H1 (cell line): ENCODE measurements around the gene SURF1. TPM values are rescaled to one million over a fixed set of nuclear protein-coding genes. Genes with fewer than 3 reads are reported as not detected.

Experiments used
- CTCF ChIA-PET: fragments of 300-600 bp; sonication (Branson Sonifier 250); formaldehyde crosslinking; loops from one replicate; lab custom pipeline; 2021; ENCODE audit not compliant: partially characterized antibody; lab: Charles Lee
- POLR2A ChIA-PET: fragments of 300-600 bp; sonication (Branson Sonifier 250); formaldehyde crosslinking; loops from one replicate; lab custom pipeline; 2021; ENCODE audit warnings: inconsistent platforms; ENCODE audit not compliant: partially characterized antibody; lab: Charles Lee
- DNase-seq, 2 experiments: peaks; one replicate each; pipeline versions ENCODE4 v3.0.0 to v3.0.0-alpha.2; 2010 to 2022; ENCODE audit warnings: low spot score in 2 of 2, low read depth in 1 of 2, mixed read lengths in 1 of 2
- FAIRE-seq: peaks from 2 replicates; lab custom pipeline; 2011; peaks lifted over from hg19 to GRCh38; lab: Jason Lieb, UNC
- H2AFZ ChIP-seq: 2 replicates; pipeline ENCODE4 v1.8.1; 2012; ENCODE audit warnings: low read length, inconsistent platforms
- H2AK5ac ChIP-seq: 2 replicates; pipeline ENCODE4 v1.6.1; 2013; ENCODE audit warnings: low read depth, low read length
- H2BK120ac ChIP-seq: replicated peaks from 2 replicates; pipeline ENCODE3; 2013; ENCODE audit warnings: low read depth, low read length, inconsistent platforms
- H2BK12ac ChIP-seq: 2 replicates; pipeline ENCODE4 v1.6.1; 2013; ENCODE audit warnings: low read depth, low read length
- H2BK15ac ChIP-seq: 2 replicates; pipeline ENCODE4 v1.6.1; 2013; ENCODE audit warnings: low read length
- H2BK20ac ChIP-seq: 2 replicates; pipeline ENCODE4 v1.6.1; 2013; ENCODE audit warnings: low read length
- H2BK5ac ChIP-seq: 2 replicates; pipeline ENCODE4 v1.6.1; 2013; ENCODE audit warnings: low read depth, low read length
- H3K14ac ChIP-seq: 2 replicates; pipeline ENCODE4 v1.6.1; 2013; ENCODE audit warnings: inconsistent platforms; ENCODE audit not compliant: insufficient read length
- H3K18ac ChIP-seq: 2 replicates; pipeline ENCODE4 v1.6.1; 2013; ENCODE audit warnings: low read length; ENCODE audit errors: extremely low read depth
- H3K23ac ChIP-seq: 2 replicates; pipeline ENCODE4 v1.6.1; 2013; ENCODE audit warnings: inconsistent platforms; ENCODE audit not compliant: insufficient read length
- H3K23me2 ChIP-seq: 2 replicates; pipeline ENCODE4 v1.6.1; 2013; ENCODE audit warnings: low read depth, low read length
- H3K27ac ChIP-seq: 2 replicates; pipeline ENCODE4 v1.6.1; 2011; ENCODE audit warnings: low read depth, low read length, inconsistent platforms
- H3K27me3 ChIP-seq, 4 experiments: replicated peaks in 1 of 4; 1 replicate in 1 of 4; 2 replicates in 3 of 4; pipeline versions ENCODE4 v1.6.1 to v1.8.1; 2011 to 2013; ENCODE audit warnings: low read length in 3 of 4, mild to moderate bottlenecking in 3 of 4, inconsistent platforms in 2 of 4, mixed read lengths in 2 of 4, moderate library complexity in 1 of 4; ENCODE audit not compliant: control insufficient read depth in 3 of 4, insufficient read depth in 3 of 4; ENCODE audit errors: extremely low read depth in 1 of 4
- H3K36me3 ChIP-seq, 4 experiments: 2 replicates each; pipeline versions ENCODE4 v1.6.1 to v1.8.1; 2011 to 2013; ENCODE audit warnings: mild to moderate bottlenecking in 4 of 4, low read length in 3 of 4, moderate library complexity in 2 of 4, control low read depth in 1 of 4, inconsistent platforms in 1 of 4; ENCODE audit not compliant: insufficient read depth in 4 of 4, control insufficient read depth in 2 of 4
- H3K4ac ChIP-seq: replicated peaks from 2 replicates; pipeline ENCODE3; 2013; ENCODE audit warnings: low read length, low read depth, mixed read lengths, inconsistent platforms; ENCODE audit not compliant: insufficient read length
- H3K4me1 ChIP-seq, 4 experiments: replicated peaks in 1 of 4; 1 replicate in 1 of 4; 2 replicates in 3 of 4; pipeline versions ENCODE4 v1.6.1 to v1.8.1; 2011 to 2013; ENCODE audit warnings: low read length in 3 of 4, inconsistent platforms in 2 of 4, mixed read lengths in 1 of 4; ENCODE audit not compliant: insufficient read depth in 4 of 4, control insufficient read depth in 3 of 4
- H3K4me2 ChIP-seq, 2 experiments: 2 replicates each; pipeline versions ENCODE4 v1.6.1 to v1.8.1; 2011 to 2013; ENCODE audit warnings: low read depth in 2 of 2, low read length in 2 of 2, control low read depth in 1 of 2, inconsistent platforms in 1 of 2, mild to moderate bottlenecking in 1 of 2; ENCODE audit not compliant: insufficient read depth in 1 of 2
- H3K4me3 ChIP-seq, 4 experiments: fragments of 200-600, 300-600 bp in 1 of 4; sonication (generic), shearing (Covaris generic), sonication (Bioruptor Twin) in 1 of 4; 2 replicates each; pipeline versions ENCODE4 v1.5.1 to v1.8.1; 2011 to 2016; ENCODE audit warnings: low read length in 4 of 4, low read depth in 3 of 4, control low read depth in 2 of 4, inconsistent platforms in 2 of 4, mild to moderate bottlenecking in 2 of 4, mixed read lengths in 1 of 4, moderate library complexity in 1 of 4; ENCODE audit not compliant: insufficient read depth in 2 of 4; ENCODE audit errors: extremely low read depth in 1 of 4
- H3K56ac ChIP-seq: replicated peaks from 2 replicates; pipeline ENCODE3; 2013; ENCODE audit warnings: low read depth, mild to moderate bottlenecking, mixed read lengths, low read length, inconsistent platforms; ENCODE audit not compliant: insufficient read length
- H3K79me1 ChIP-seq: 2 replicates; pipeline ENCODE4 v1.6.1; 2013; ENCODE audit warnings: low read depth, low read length, control low read depth
- H3K79me2 ChIP-seq, 2 experiments: 2 replicates each; pipeline versions ENCODE4 v1.6.1 to v1.8.1; 2012 to 2013; ENCODE audit warnings: low read length in 2 of 2, mild to moderate bottlenecking in 2 of 2, inconsistent platforms in 1 of 2; ENCODE audit not compliant: insufficient read depth in 2 of 2, control insufficient read depth in 1 of 2
- H3K9ac ChIP-seq, 4 experiments: replicated peaks in 1 of 4; 1 replicate in 1 of 4; 2 replicates in 3 of 4; pipeline versions ENCODE4 v1.6.1 to v1.8.1; 2011 to 2013; ENCODE audit warnings: low read depth in 3 of 4, low read length in 3 of 4, control low read depth in 2 of 4, mild to moderate bottlenecking in 2 of 4, moderate library complexity in 2 of 4, inconsistent platforms in 1 of 4; ENCODE audit errors: extremely low read depth in 1 of 4
- H3K9me3 ChIP-seq, 2 experiments: 2 replicates each; pipeline versions ENCODE4 v1.6.1 to v1.8.1; 2012 to 2013; ENCODE audit warnings: mild to moderate bottlenecking in 2 of 2, moderate library complexity in 2 of 2, control low read depth in 1 of 2, inconsistent platforms in 1 of 2, low read depth in 1 of 2, low read length in 1 of 2, mixed read lengths in 1 of 2; ENCODE audit not compliant: insufficient read depth in 2 of 2
- H4K20me1 ChIP-seq, 2 experiments: replicated peaks in 1 of 2; 2 replicates each; pipeline versions ENCODE3 to v1.8.1; 2011 to 2013; ENCODE audit warnings: inconsistent platforms in 2 of 2, low read length in 2 of 2, mild to moderate bottlenecking in 1 of 2; ENCODE audit not compliant: insufficient read depth in 2 of 2, control insufficient read depth in 1 of 2
- H4K5ac ChIP-seq: 2 replicates; pipeline ENCODE4 v1.6.1; 2013; ENCODE audit warnings: low read length, low read depth, mixed read lengths, inconsistent platforms; ENCODE audit not compliant: insufficient read length
- H4K8ac ChIP-seq: 2 replicates; pipeline ENCODE4 v1.8.0; 2013; ENCODE audit warnings: mild to moderate bottlenecking, moderate library complexity, low read length, inconsistent platforms; ENCODE audit not compliant: insufficient read depth; ENCODE audit errors: extremely low read depth
- H4K91ac ChIP-seq: replicated peaks from 2 replicates; pipeline ENCODE3; 2013; ENCODE audit warnings: low read length, mixed read lengths, inconsistent platforms; ENCODE audit not compliant: insufficient read length
- RFX5 ChIP-seq: IDR thresholded peaks from 2 replicates; pipeline ENCODE4 v1.6.1; 2011; ENCODE audit warnings: low read depth, low read length, improper control_type of control experiment, borderline replicate concordance
- WGBS, 2 experiments: shearing (Covaris generic) in 1 of 2; methylation state at CpG; one replicate each; pipeline versions ENCODE4 v1.1.6 to v1.1.7; 2013 to 2015; ENCODE audit warnings: low lambda C conversion rate in 2 of 2, mixed read lengths in 2 of 2, inconsistent platforms in 1 of 2, low coverage in 1 of 2, missing lambda C conversion rate in 1 of 2; ENCODE audit not compliant: insufficient replicate concordance in 2 of 2, insufficient coverage in 1 of 2, insufficient read length in 1 of 2; ENCODE audit errors: extremely low coverage in 1 of 2, missing lambda C conversion rate in 1 of 2; 5-methylcytosine and 5-hydroxymethylcytosine counted together
- polyA plus RNA-seq, 7 experiments: library from polyadenylated mRNA; depleted of rRNA in 3 of 7; stranded (reverse) in 5 of 7; unstranded in 2 of 7; fragments of >200 nt in 5 of 7; fragments of 200-250 nt in 2 of 7; gene quantifications; 1 replicate in 5 of 7; 2 replicates in 1 of 7; 4 replicates in 1 of 7; pipeline versions ENCODE4 v1.2.1 to v1.2.3, GENCODE V29; 2011 to 2013; ENCODE audit warnings: missing spikeins in 2 of 7, mixed read lengths in 2 of 7
- total RNA-seq: library from RNA; stranded (reverse); fragmentation: NEBNext Ultra II Directional; extraction: Animal tissue kit (Norgen Biotek cat#: 25700); gene quantifications from 2 replicates; pipeline ENCODE4 v1.2.1, GENCODE V29; 2021
- TF ChIP-seq, protein P1 (sequence below), 3 experiments: IDR thresholded peaks; 1 replicate in 2 of 3; 2 replicates in 1 of 3; pipeline versions ENCODE4 v1.5.1 to v1.6.1; 2011; ENCODE audit warnings: low read length in 3 of 3, mild to moderate bottlenecking in 3 of 3, inconsistent platforms in 2 of 3, low read depth in 1 of 3, moderate library complexity in 1 of 3; ENCODE audit not compliant: insufficient read depth in 1 of 3; ENCODE audit errors: control extremely low read depth in 1 of 3

SURF1 gene
- total and polyA plus RNA-seq, 2 of the 8 experiments (the other 6 are each of a cell fraction or from before 2014, with no cell fraction given): 43.1 to 44.7 TPM

DNA sequence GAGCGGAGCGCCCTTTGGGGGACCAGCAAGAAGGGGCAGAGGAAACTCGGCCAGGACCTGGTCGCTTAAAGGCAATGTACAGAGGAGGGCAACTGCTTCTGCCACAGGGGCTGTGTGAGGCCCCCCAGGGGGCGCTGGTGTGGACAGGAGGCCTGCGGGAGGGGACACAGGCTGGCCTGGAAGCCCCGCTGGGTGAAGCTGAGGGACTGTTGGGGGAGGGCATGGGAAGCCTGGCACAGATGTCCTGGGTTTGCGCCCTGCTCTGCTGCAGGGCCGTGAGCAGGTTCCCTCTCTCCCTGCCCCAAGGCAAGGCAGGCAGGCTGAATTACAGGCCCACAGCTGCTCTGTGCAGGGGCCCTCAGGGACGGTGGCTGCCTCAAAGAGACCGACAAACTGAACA lies 13.7 kb downstream of the SURF1 start:
- H2BK20ac ChIP-seq: no peak overlapping the region
- no peak overlapping the region for H3K23ac ChIP-seq
- H3K9me3 ChIP-seq: no peaks in the 10 kb centered on the region
- H3K27me3 ChIP-seq: no peaks in the 10 kb centered on the region
- CTCF ChIA-PET: interaction anchor here (0.7 to 5.5 kb wide), 29 partner anchors 8 to 450 kb away, joined by 3 to 45 read pairs (median 5); partner anchors contain the start of gene SURF1
- no peak overlapping the region for H3K9ac ChIP-seq
- no peak overlapping the region for H4K91ac ChIP-seq
- H3K79me1 ChIP-seq: peaks cover 17% of the 10 kb centered on the region
- H2BK12ac ChIP-seq: no peak overlapping the region
- DNase-seq (peak in 1 of 2 experiments; percentile 56), FAIRE-seq (no peak)
- H2BK5ac ChIP-seq: 0 out of 2 replicates have a peak overlapping the region, but pooled peaks have one; percentile 18
- no peak overlapping the region for H3K4ac ChIP-seq
- no peak overlapping the region for H3K14ac ChIP-seq
- peaks cover 0 to 7% (median 5%) of the 10 kb centered on the region in 4 experiments; a peak in 5 of 7 replicates for H3K4me1 ChIP-seq
- peaks cover 4% of the 10 kb centered on the region; the same call in 1 of the 2 replicates for H3K23me2 ChIP-seq
- H3K4me2 ChIP-seq: no peak overlapping the region
- H2BK15ac ChIP-seq: no peak overlapping the region
- H3K4me3 ChIP-seq: no peak overlapping the region
- no peak overlapping the region for H2AK5ac ChIP-seq
- H3K79me2 ChIP-seq: peaks cover 4 to 21% of the 10 kb centered on the region in 2 experiments; a peak in 3 of 4 replicates
- no peak overlapping the region for H3K56ac ChIP-seq
- H4K5ac ChIP-seq: no peak overlapping the region
- H2BK120ac ChIP-seq: no peak overlapping the region
- no peak for TF ChIP-seq RFX5
- TF ChIP-seq, protein P1, sequence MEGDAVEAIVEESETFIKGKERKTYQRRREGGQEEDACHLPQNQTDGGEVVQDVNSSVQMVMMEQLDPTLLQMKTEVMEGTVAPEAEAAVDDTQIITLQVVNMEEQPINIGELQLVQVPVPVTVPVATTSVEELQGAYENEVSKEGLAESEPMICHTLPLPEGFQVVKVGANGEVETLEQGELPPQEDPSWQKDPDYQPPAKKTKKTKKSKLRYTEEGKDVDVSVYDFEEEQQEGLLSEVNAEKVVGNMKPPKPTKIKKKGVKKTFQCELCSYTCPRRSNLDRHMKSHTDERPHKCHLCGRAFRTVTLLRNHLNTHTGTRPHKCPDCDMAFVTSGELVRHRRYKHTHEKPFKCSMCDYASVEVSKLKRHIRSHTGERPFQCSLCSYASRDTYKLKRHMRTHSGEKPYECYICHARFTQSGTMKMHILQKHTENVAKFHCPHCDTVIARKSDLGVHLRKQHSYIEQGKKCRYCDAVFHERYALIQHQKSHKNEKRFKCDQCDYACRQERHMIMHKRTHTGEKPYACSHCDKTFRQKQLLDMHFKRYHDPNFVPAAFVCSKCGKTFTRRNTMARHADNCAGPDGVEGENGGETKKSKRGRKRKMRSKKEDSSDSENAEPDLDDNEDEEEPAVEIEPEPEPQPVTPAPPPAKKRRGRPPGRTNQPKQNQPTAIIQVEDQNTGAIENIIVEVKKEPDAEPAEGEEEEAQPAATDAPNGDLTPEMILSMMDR (IDR thresholded peaks at IDR 0.05; ENCODE audit: control extremely low read depth in 1 of 3, insufficient read depth in 1 of 3, low read depth in 1 of 3, low read length in 3 of 3): peak in 2 of 3 experiments; percentile 21 to 26; a peak in 3 of 4 replicates
- peaks cover 31 to 70% (median 53%) of the 10 kb centered on the region in 4 experiments for H3K36me3 ChIP-seq
- H2AFZ ChIP-seq: no peak overlapping the region
- 88% methylated on average over 11 of the region's 11 CpGs; no CpG with 5 or more reads in 1 of the 2 experiments for WGBS, 2 experiments
- POLR2A ChIA-PET: interaction anchor here (0.8 to 14.8 kb wide), 9 partner anchors 8 to 118 kb away, joined by 3 to 303 read pairs (median 6); partner anchors contain the start of genes ADAMTS13, MED22, RPL7A and SURF1
- H3K27ac ChIP-seq: no peak overlapping the region
- peaks cover 12 to 34% of the 10 kb centered on the region in 2 experiments for H4K20me1 ChIP-seq
- H3K18ac ChIP-seq: no peak overlapping the region
- H4K8ac ChIP-seq: no peak overlapping the region
